Left colon (tissue), 2 donors: ENCODE results near the gene FCRL6. TPM values are rescaled to one million over a fixed set of nuclear protein-coding genes. Genes with fewer than 3 reads are reported as not detected.
A peak's percentile ranks its signal among the peaks of the same experiment; 100 is the strongest.

ENCODE experiments used
- ATAC-seq: fragments of 200-7000 bp; cut with Tn5 transposase; one replicate; pipeline ENCODE4 v1.9.1; 2020; ENCODE audit warnings: mild to moderate bottlenecking, moderate library complexity
- DNase-seq, 2 donors: peaks; one replicate each; pipeline ENCODE4 v3.0.0-alpha.2; 2020
- intact Hi-C, 2 donors: fragments of 100-400 bp; cut with DNase I in 1 of 2; cut with micrococcal nuclease in 1 of 2; formaldehyde crosslinking; loops; one replicate each; pipeline versions ENCODE4 v1.11.2 to v1.14.0; 2022; cut with DNase I, micrococcal nuclease
- total RNA-seq, 2 donors: library from RNA; stranded (reverse); fragmentation: NEBNext Ultra II Directional; extraction: Animal tissue kit (Norgen Biotek cat#: 25700); gene quantifications; one replicate each; pipeline ENCODE4 v1.2.1, GENCODE V29; 2021
- donor health status: DM: no; HTN: no; CAD: no.
- donor health status: DM: yes; HTN: yes; CAD: no.

The FCRL6 gene
- total RNA-seq, 2 donors from 2014 or later, result 0.14 TPM; not detected in 1

GRCh38 chr1:159795534-159795933, 6.6 kb upstream of the FCRL6 start:
- DNase-seq (no peak), ATAC-seq (no peak)
- intact Hi-C loops, result loop anchor here (5.0 kb wide), 2 partner anchors 97 to 212 kb away; no protein-coding TSS in a partner anchor

- intact Hi-C loops, result loop anchor here (2.0 to 5.0 kb wide), 3 partner anchors 92 to 208 kb away; no protein-coding TSS in a partner anchor
- DNase-seq (peak; percentile 61 to 72), ATAC-seq (peak; percentile 94)
Measured at GRCh38 chr1:159798893-159799292, 3.3 kb upstream of the FCRL6 start.

- intact Hi-C loops, result loop anchor here (2.0 to 5.0 kb wide), 3 partner anchors 91 to 208 kb away; no protein-coding TSS in a partner anchor
- DNase-seq, result no peak
Measured at GRCh38 chr1:159799446-159799985, 2.6 kb upstream of the FCRL6 start.

GRCh38 chr1:159800177-159800930, 1.8 kb upstream of the FCRL6 start:
- ATAC-seq (no peak), DNase-seq (no peak)
- intact Hi-C loops, result no loop called here

More at GRCh38 chr1:159799446-159799985, 2.6 kb upstream of the FCRL6 start:
- no peak for ATAC-seq

GRCh38 chr1:159803956-159804689, 2.0 kb downstream of the FCRL6 start:
- ATAC-seq (no peak), DNase-seq (no peak)
- intact Hi-C loops, result no loop called here

GRCh38 chr1:159804924-159805323, 2.8 kb downstream of the FCRL6 start:
- ATAC-seq (no peak), DNase-seq (no peak)
- intact Hi-C loops, result no loop called here

- ATAC-seq, result no peak
- no peak for DNase-seq
- intact Hi-C loops, result no loop called here
Measured at GRCh38 chr1:159815926-159816325, 13.8 kb downstream of the FCRL6 start.

GRCh38 chr1:159817276-159818041, 15.3 kb downstream of the FCRL6 start:
- peak; percentile 99 for ATAC-seq

GRCh38 chr1:159821171-159821867, 19.2 kb downstream of the FCRL6 start:
- DNase-seq (no peak), ATAC-seq (no peak)
- intact Hi-C loops, result no loop called here

More at GRCh38 chr1:159817276-159818041, 15.3 kb downstream of the FCRL6 start:
- intact Hi-C loops, result no loop called here
- peak in 1 of 2 donors; percentile 39 for DNase-seq

- peak in 1 of 2 donors; percentile 45 for DNase-seq
- intact Hi-C loops, result no loop called here
- peak; percentile 84 for ATAC-seq
Measured at GRCh38 chr1:159823406-159823805, 21.2 kb downstream of the FCRL6 start.

- no peak for DNase-seq
- no peak for ATAC-seq
- intact Hi-C loops, result no loop called here
Measured at GRCh38 chr1:159825564-159825963, 23.4 kb downstream of the FCRL6 start.

- peak; percentile 25 for ATAC-seq
- peak; percentile 28 to 34 for DNase-seq
- intact Hi-C loops, result no loop called here
Measured at GRCh38 chr1:159826441-159827101, 24.4 kb downstream of the FCRL6 start, which contains the start of gene SLAMF8. TSS of gene SLAMF8 (plus strand) at chr1:159826873. CDS start at chr1:159826899, 26 bp downstream.

GRCh38 chr1:159827102-159827490, 24.9 kb downstream of the FCRL6 start:
- DNase-seq (no peak), ATAC-seq (no peak)
- intact Hi-C loops, result no loop called here

GRCh38 chr1:159827549-159827948, 25.4 kb downstream of the FCRL6 start:
- intact Hi-C loops, result no loop called here
- ATAC-seq, result no peak
- no peak for DNase-seq

- DNase-seq, result no peak
- ATAC-seq, result no peak
- intact Hi-C loops, result no loop called here
Measured at GRCh38 chr1:159828176-159828575, 26.0 kb downstream of the FCRL6 start.

- intact Hi-C loops, result no loop called here
- DNase-seq (no peak), ATAC-seq (no peak)
Measured at GRCh38 chr1:159828581-159829272, 26.6 kb downstream of the FCRL6 start.

GRCh38 chr1:159829273-159829634, 27.1 kb downstream of the FCRL6 start:
- DNase-seq, result peak; percentile 47 to 65
- intact Hi-C loops, result no loop called here
- ATAC-seq, result peak; percentile 88
